Ishikawa (cell line): ENCODE data around the gene HAGHL.

Source experiments
- CEBPB ChIP-seq: IDR thresholded peaks from 2 replicates; pipeline ENCODE4 v1.6.1; 2012
- NFIC ChIP-seq: IDR thresholded peaks from 2 replicates; pipeline ENCODE4 v1.6.1; 2012
- RAD21 ChIP-seq: IDR thresholded peaks from 2 replicates; pipeline ENCODE4 v1.6.1; 2012; ENCODE audit warnings: low read depth
- REST ChIP-seq: IDR thresholded peaks from 2 replicates; pipeline ENCODE4 v1.6.1; 2012; ENCODE audit warnings: low read depth, mild to moderate bottlenecking
- TF ChIP-seq, protein P1 (sequence below): IDR thresholded peaks from 2 replicates; pipeline ENCODE4 v1.6.1; 2012

- TF ChIP-seq CEBPB = no peak
- TF ChIP-seq, protein P1, sequence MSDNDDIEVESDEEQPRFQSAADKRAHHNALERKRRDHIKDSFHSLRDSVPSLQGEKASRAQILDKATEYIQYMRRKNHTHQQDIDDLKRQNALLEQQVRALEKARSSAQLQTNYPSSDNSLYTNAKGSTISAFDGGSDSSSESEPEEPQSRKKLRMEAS = no peak
- no peak for TF ChIP-seq REST
- no peak for TF ChIP-seq RAD21
- no peak for TF ChIP-seq NFIC
These were observed 2.2 kb downstream of the HAGHL start for GRCh38 chr16:728890-729744.
